MM.1S (cell line): ENCODE measurements around the gene SELENON.

Source experiments
- CTCF ChIP-seq: fragments of 300-600 bp; sonication (generic); IDR thresholded peaks from 2 replicates; pipeline ENCODE4 v1.5.1; 2016; ENCODE audit warnings: antibody characterized with exemption, low read length, mixed read lengths
- EZH2 ChIP-seq: fragments of 300-600 bp; sonication (generic); optimal IDR thresholded peaks from 2 replicates; pipeline ENCODE3; 2017; ENCODE audit warnings: low read depth, mild to moderate bottlenecking, antibody characterized with exemption, low read length, mixed read lengths

DNA sequence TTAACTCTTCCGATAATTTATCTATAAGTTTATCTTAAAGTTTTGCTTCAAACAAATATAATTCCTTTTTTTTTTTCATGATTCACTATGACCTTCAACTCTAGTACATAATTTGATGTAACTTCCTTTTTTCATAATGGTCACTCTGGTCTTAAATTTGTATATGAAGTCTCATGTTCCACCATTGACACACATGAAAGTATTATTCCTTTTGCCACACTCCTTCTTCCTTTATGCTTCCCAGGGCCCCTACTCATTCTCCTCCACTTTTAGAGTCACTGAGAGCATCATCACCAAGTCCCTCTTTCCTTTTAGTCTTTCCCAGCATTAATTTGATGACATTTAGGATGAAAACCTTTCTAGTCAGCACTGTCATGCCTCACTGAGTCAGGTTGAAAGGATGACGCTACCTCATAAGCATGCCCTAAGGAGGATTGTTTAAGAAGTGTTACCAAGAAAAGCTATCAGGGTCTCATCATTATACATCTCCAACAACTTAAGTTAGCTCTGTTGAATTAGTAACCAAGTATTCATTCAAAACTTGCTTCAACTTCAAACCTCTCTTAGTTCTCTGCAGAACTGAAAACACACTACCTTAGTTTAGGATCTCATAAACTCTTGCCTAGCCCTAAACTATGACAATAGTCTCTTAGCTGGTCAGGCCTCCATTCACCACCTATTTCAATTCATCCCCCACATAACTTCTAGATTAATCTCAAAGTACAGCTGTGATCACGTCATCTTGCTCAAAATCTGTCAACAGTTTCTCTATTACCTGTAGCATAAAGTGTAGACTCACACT is 44.7 kb downstream of the SELENON start:
- no peak for TF ChIP-seq CTCF
- no peak for TF ChIP-seq EZH2
